Neural cell (in vitro differentiated cells): Measurements from ENCODE around the gene FOXJ1.

ENCODE experiments used
- EZH2 ChIP-seq: fragments of 200-600, 300-800 bp; shearing (Covaris generic), sonication (generic); IDR thresholded peaks from 2 replicates; pipeline ENCODE4 v1.6.1; 2014; ENCODE audit warnings: antibody characterized with exemption, low read length, borderline replicate concordance, mild to moderate bottlenecking; ENCODE audit not compliant: insufficient read depth, poor library complexity, severe bottlenecking
- SMC3 ChIP-seq: fragments of 450-650 bp; conservative IDR thresholded peaks from 2 replicates; pipeline ENCODE4 v1.6.1; 2014; ENCODE audit warnings: antibody characterized with exemption, mild to moderate bottlenecking, moderate library complexity; ENCODE audit not compliant: poor library complexity
- TF ChIP-seq, protein P1 (sequence below): fragments of 450-650 bp; IDR thresholded peaks from 2 replicates; pipeline ENCODE4 v1.5.1; 2014; ENCODE audit warnings: antibody characterized with exemption, mild to moderate bottlenecking, moderate library complexity; ENCODE audit not compliant: poor library complexity, severe bottlenecking

DNA sequence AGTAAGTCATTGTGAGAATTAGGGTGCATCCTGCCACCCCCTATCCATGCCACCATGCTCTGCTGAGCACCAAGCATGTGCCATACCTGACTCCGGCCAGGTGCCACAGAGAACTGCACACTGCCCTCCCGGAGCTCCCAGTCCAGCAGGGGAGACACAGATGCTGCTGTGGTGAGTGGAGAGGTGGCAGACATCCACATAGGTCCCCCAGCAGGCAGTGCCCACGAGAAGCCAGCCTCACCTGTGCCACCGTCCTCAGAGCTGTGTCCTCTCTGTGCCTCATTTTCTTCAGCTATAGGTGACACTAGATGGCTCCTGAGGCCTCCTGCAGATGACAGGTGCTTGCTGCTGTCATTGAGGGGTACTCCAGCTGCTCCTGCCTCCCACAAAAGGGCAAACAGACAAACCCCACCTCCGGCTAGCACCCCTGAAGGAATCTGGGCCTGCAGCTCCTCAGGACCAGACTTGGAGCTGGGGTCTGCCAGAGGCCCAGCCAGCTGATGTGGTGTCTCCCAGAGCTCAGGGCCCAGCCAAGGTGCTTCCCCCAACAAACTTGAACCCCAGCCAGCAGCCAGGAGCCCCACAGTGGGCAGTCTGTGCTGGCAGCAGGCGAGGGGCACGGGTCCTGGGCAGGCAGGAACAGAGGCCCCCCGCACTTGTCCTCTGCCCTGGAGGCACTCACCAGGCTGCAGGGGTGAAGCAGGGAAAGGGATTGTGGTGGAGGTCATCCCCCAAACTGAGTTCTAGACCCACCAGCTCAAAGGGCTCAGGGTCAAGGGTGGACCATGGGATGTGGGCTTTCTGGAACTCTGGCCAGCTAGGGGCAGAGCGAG, 17.1 kb downstream of the FOXJ1 start:
- TF ChIP-seq, protein P1, sequence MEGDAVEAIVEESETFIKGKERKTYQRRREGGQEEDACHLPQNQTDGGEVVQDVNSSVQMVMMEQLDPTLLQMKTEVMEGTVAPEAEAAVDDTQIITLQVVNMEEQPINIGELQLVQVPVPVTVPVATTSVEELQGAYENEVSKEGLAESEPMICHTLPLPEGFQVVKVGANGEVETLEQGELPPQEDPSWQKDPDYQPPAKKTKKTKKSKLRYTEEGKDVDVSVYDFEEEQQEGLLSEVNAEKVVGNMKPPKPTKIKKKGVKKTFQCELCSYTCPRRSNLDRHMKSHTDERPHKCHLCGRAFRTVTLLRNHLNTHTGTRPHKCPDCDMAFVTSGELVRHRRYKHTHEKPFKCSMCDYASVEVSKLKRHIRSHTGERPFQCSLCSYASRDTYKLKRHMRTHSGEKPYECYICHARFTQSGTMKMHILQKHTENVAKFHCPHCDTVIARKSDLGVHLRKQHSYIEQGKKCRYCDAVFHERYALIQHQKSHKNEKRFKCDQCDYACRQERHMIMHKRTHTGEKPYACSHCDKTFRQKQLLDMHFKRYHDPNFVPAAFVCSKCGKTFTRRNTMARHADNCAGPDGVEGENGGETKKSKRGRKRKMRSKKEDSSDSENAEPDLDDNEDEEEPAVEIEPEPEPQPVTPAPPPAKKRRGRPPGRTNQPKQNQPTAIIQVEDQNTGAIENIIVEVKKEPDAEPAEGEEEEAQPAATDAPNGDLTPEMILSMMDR: no peak
- TF ChIP-seq SMC3 (no peak), EZH2 (no peak)
